SK-N-SH (cell line): ENCODE measurements around the gene ASB8.

Source experiments
- CTCF ChIP-seq: fragments of 200-600 bp; sonication (generic); IDR thresholded peaks from 2 replicates; pipeline ENCODE4 v1.6.1; 2017; ENCODE audit warnings: antibody characterized with exemption, mild to moderate bottlenecking, moderate library complexity
- ELF1 ChIP-seq: IDR thresholded peaks from 2 replicates; pipeline ENCODE4 v1.4.0; 2012
- JUND ChIP-seq: IDR thresholded peaks from 2 replicates; pipeline ENCODE4 v1.4.0; 2012
- POLR2AphosphoS5 ChIP-seq: IDR thresholded peaks from 2 replicates; pipeline ENCODE4 v1.6.1; 2012; ENCODE audit warnings: low read depth, low read length
- RCOR1 ChIP-seq: fragments of 150-350 bp; IDR thresholded peaks from 2 replicates; pipeline ENCODE4 v1.6.1; 2017; ENCODE audit warnings: antibody characterized with exemption, low read length
- TEAD4 ChIP-seq: IDR thresholded peaks from 2 replicates; pipeline ENCODE4 v1.4.0; 2012; ENCODE audit warnings: mild to moderate bottlenecking, borderline replicate concordance; ENCODE audit not compliant: insufficient read depth

- TF ChIP-seq ELF1 = no peak
- TF ChIP-seq JUND = no peak
- peak; percentile 97 for TF ChIP-seq POLR2AphosphoS5
- peak; percentile 67 for TF ChIP-seq RCOR1
- TF ChIP-seq CTCF = no peak
- no peak for TF ChIP-seq TEAD4
Measured at GRCh38 chr12:48197971-48198671, 40.8 kb upstream of the ASB8 start.
